ENCODE measurements around the gene SUGP2. TPM values are rescaled to one million over a fixed set of nuclear protein-coding genes. Genes with fewer than 3 reads are reported as not detected.
A peak's percentile ranks its signal among the peaks of the same experiment; 100 is the strongest.

Gene SUGP2
- total and polyA plus RNA-seq, 2 experiments from 2014 or later, result 102 to 109 TPM

DNA sequence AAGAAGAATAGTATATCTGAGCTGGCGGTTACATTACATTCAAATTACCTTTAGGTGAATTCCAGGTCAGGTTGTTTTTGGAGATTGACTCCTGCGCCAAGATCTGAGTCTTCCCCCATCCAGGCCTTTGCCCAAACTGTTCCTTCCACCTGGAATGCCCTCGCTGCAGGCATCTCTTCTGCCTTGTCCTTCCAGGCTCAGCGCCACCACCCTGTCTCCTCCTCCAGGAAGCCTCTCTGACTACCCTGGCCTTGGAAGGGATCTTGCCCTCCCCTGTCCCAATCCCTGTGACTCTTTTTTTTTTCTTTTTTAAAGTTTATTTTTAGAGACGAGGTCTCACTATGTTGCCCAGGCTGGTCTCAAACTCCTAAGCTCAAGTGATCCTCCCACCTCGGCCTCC, 90.6 kb downstream of the SUGP2 start:
- Mint-ChIP-seq H3K36me3 (ENCODE audit: low read depth) (peaks cover 29% of the 10 kb centered on the region), H3K27me3 (ENCODE audit: insufficient read depth, low read depth, poor library complexity) (peaks cover 21% of the 10 kb centered on the region), H3K9me3 (no peaks in the 10 kb centered on the region), H3K27ac (no peak overlapping the region), H3K4me1 (peaks cover 21% of the 10 kb centered on the region), H3K4me3 (peak overlapping the region; percentile 62; the same call in 2 of the 3 replicates)
- no peaks in the 10 kb centered on the region for H3K36me3 ChIP-seq (ENCODE audit: insufficient read depth)
- no peak overlapping the region for H3K4me3 ChIP-seq
- H3K27me3 ChIP-seq (ENCODE audit: insufficient read depth), result peaks cover 5% of the 10 kb centered on the region; the same call in 1 of the 2 replicates
- no peak for DNase-seq (ENCODE audit: low spot score)
- ATAC-seq, result no peak
- TF ChIP-seq ZNF114 (CRISPR knock-in tag; IDR thresholded peaks at IDR 0.05) (no peak), EZH2phosphoT487 (IDR thresholded peaks at IDR 0.05; ENCODE audit: unreplicated experiment) (no peak), POLR2AphosphoS5 (IDR thresholded peaks at IDR 0.05; ENCODE audit: low read depth) (no peak), NANOG (IDR thresholded peaks at IDR 0.05; ENCODE audit: borderline replicate concordance) (no peak)
- TF ChIP-seq, protein P1, sequence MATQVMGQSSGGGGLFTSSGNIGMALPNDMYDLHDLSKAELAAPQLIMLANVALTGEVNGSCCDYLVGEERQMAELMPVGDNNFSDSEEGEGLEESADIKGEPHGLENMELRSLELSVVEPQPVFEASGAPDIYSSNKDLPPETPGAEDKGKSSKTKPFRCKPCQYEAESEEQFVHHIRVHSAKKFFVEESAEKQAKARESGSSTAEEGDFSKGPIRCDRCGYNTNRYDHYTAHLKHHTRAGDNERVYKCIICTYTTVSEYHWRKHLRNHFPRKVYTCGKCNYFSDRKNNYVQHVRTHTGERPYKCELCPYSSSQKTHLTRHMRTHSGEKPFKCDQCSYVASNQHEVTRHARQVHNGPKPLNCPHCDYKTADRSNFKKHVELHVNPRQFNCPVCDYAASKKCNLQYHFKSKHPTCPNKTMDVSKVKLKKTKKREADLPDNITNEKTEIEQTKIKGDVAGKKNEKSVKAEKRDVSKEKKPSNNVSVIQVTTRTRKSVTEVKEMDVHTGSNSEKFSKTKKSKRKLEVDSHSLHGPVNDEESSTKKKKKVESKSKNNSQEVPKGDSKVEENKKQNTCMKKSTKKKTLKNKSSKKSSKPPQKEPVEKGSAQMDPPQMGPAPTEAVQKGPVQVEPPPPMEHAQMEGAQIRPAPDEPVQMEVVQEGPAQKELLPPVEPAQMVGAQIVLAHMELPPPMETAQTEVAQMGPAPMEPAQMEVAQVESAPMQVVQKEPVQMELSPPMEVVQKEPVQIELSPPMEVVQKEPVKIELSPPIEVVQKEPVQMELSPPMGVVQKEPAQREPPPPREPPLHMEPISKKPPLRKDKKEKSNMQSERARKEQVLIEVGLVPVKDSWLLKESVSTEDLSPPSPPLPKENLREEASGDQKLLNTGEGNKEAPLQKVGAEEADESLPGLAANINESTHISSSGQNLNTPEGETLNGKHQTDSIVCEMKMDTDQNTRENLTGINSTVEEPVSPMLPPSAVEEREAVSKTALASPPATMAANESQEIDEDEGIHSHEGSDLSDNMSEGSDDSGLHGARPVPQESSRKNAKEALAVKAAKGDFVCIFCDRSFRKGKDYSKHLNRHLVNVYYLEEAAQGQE (IDR thresholded peaks at IDR 0.05; ENCODE audit: unreplicated experiment), result no peak
- TF ChIP-seq, protein P2, sequence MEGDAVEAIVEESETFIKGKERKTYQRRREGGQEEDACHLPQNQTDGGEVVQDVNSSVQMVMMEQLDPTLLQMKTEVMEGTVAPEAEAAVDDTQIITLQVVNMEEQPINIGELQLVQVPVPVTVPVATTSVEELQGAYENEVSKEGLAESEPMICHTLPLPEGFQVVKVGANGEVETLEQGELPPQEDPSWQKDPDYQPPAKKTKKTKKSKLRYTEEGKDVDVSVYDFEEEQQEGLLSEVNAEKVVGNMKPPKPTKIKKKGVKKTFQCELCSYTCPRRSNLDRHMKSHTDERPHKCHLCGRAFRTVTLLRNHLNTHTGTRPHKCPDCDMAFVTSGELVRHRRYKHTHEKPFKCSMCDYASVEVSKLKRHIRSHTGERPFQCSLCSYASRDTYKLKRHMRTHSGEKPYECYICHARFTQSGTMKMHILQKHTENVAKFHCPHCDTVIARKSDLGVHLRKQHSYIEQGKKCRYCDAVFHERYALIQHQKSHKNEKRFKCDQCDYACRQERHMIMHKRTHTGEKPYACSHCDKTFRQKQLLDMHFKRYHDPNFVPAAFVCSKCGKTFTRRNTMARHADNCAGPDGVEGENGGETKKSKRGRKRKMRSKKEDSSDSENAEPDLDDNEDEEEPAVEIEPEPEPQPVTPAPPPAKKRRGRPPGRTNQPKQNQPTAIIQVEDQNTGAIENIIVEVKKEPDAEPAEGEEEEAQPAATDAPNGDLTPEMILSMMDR (conservative IDR thresholded peaks at IDR 0.05; ENCODE audit: low read depth in 2 of 2), result no peak
- H3K4me2 ChIP-seq, result no peak overlapping the region
- H3K27ac ChIP-seq (ENCODE audit: low read depth), result no peak overlapping the region
- 0 out of 2 replicates have a peak, but pooled peaks cover 3% of the 10 kb centered on the region for H3K79me2 ChIP-seq (replicated peaks; ENCODE audit: insufficient read depth)
- H3F3A ChIP-seq (replicated peaks; ENCODE audit: low read depth), result peaks cover 7% of the 10 kb centered on the region; the same call in 1 of the 2 replicates
- no peak overlapping the region for H2AFZ ChIP-seq
- no peaks in the 10 kb centered on the region for H4K20me1 ChIP-seq (replicated peaks; ENCODE audit: insufficient read depth)
- H3K9me2 ChIP-seq (ENCODE audit: insufficient read depth), result no peaks in the 10 kb centered on the region
- peaks cover 9% of the 10 kb centered on the region for H3K4me1 ChIP-seq (ENCODE audit: insufficient read depth)

DNA sequence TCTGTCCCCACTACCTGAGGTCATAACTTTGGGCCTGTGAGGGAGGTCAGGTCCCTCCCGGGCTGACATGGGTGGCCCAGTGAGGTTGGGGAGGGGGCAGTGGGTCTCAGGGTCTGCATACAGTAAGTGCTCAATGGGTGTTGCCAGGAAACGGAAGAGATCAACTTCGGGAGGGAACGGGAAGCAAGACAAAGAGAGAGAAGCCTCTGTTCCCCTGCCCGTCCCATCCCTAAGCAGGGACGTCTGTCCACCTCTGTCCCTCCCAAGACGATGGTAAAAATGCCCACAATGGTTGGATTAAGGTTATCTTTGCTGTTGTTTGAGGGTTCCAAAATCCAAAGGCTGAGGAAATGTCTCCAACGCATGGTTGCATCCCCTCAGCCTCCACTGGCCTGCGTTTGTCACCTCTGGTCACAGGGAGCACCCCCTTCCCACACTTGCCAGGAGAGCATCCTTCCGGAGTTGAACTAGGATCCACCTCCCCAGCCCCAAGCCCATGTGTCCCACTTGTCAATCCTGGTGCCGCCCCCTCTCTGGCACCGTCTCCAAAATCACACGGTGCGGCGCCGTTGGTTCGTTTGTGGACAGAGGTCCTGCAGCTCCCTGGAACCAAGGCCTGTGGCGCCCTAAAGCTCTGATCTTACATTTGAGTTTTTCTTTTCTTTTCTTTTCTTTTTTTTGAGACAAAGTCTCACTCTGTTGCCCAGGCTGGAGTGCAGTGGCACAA, 91.5 kb downstream of the SUGP2 start:
- Mint-ChIP-seq H3K4me1 (peaks cover 21% of the 10 kb centered on the region), H3K4me3 (peak overlapping the region; percentile 62), H3K9me3 (no peaks in the 10 kb centered on the region), H3K36me3 (ENCODE audit: low read depth) (peaks cover 37% of the 10 kb centered on the region), H3K27ac (no peak overlapping the region), H3K27me3 (ENCODE audit: insufficient read depth, low read depth, poor library complexity) (peaks cover 23% of the 10 kb centered on the region)
- H3K79me2 ChIP-seq (replicated peaks; ENCODE audit: insufficient read depth), result 0 out of 2 replicates have a peak, but pooled peaks cover 3% of the 10 kb centered on the region
- H3K4me2 ChIP-seq, result peak overlapping the region; percentile 74
- no peaks in the 10 kb centered on the region for H3K9me2 ChIP-seq (ENCODE audit: insufficient read depth)
- H3K36me3 ChIP-seq (ENCODE audit: insufficient read depth), result no peaks in the 10 kb centered on the region
- H3F3A ChIP-seq (replicated peaks; ENCODE audit: low read depth), result peaks cover 7% of the 10 kb centered on the region; the same call in 1 of the 2 replicates
- H3K27me3 ChIP-seq (ENCODE audit: insufficient read depth), result peaks cover 5% of the 10 kb centered on the region; the same call in 1 of the 2 replicates
- DNase-seq (ENCODE audit: low spot score) (peak; percentile 66), ATAC-seq (peak; percentile 12)
- no peaks in the 10 kb centered on the region for H4K20me1 ChIP-seq (replicated peaks; ENCODE audit: insufficient read depth)
- peak overlapping the region; percentile 85; the same call in 1 of the 2 replicates for H2AFZ ChIP-seq
- H3K4me1 ChIP-seq (ENCODE audit: insufficient read depth), result peaks cover 9% of the 10 kb centered on the region
- no peak for TF ChIP-seq POLR2AphosphoS5 (IDR thresholded peaks at IDR 0.05; ENCODE audit: low read depth)
- TF ChIP-seq, protein P2 (conservative IDR thresholded peaks at IDR 0.05; ENCODE audit: low read depth in 2 of 2), result peak in 1 of 2 experiments; percentile 39; a peak in 2 of 4 replicates
- H3K27ac ChIP-seq (ENCODE audit: low read depth), result no peak overlapping the region
- H3K4me3 ChIP-seq, result peak overlapping the region; percentile 49

All from GM23338 (cell line).